Keratinocyte (primary cell): ENCODE measurements around the gene GATA1.

ENCODE experiments used
- CTCF ChIP-seq, 3 experiments: IDR thresholded peaks in 1 of 3; conservative IDR thresholded peaks in 1 of 3; optimal IDR thresholded peaks in 1 of 3; 2 replicates in 2 of 3; 3 replicates in 1 of 3; pipeline versions ENCODE3 to v1.5.1; 2011; ENCODE audit warnings: low read length in 3 of 3, mild to moderate bottlenecking in 3 of 3, moderate library complexity in 2 of 3, control low read depth in 1 of 3, inconsistent platforms in 1 of 3; ENCODE audit not compliant: insufficient read depth in 2 of 3; ENCODE audit errors: extremely low read depth in 1 of 3
- EZH2 ChIP-seq: IDR thresholded peaks from one replicate; pipeline ENCODE4 v1.6.1; 2012; ENCODE audit warnings: inconsistent platforms, mild to moderate bottlenecking, low read length, moderate library complexity

- TF ChIP-seq EZH2 (no peak), CTCF (optimal IDR thresholded peaks at IDR 0.05 in 1 of 3, IDR thresholded peaks at IDR 0.05 in 1 of 3, conservative IDR thresholded peaks at IDR 0.05 in 1 of 3; ENCODE audit: extremely low read depth in 1 of 3, insufficient read depth in 2 of 3, low read length in 3 of 3) (no peak)
Measured at GRCh38 chrX:48800574-48801279, 14.3 kb downstream of the GATA1 start.
